ENCODE results near the gene PKDCC.
A peak's percentile ranks its signal among the peaks of the same experiment; 100 is the strongest.

The PKDCC gene

GRCh38 chr2:42050010-42050702 lies 2.3 kb downstream of the PKDCC start:
- DNase-seq (ENCODE audit: low read depth): no peak

- no peak for DNase-seq (ENCODE audit: low read depth)
Measured at GRCh38 chr2:42050703-42051542, 3.1 kb downstream of the PKDCC start.

GRCh38 chr2:42051543-42052235 lies 3.9 kb downstream of the PKDCC start:
- DNase-seq (ENCODE audit: low read depth): no peak

- DNase-seq (ENCODE audit: low read depth): no peak
Measured at GRCh38 chr2:42052702-42053481, 5.1 kb downstream of the PKDCC start.

GRCh38 chr2:42053482-42053790 lies 5.6 kb downstream of the PKDCC start:
- no peak for DNase-seq (ENCODE audit: low read depth)

- no peak for DNase-seq (ENCODE audit: low read depth)
Measured at GRCh38 chr2:42053791-42054701, 6.2 kb downstream of the PKDCC start.

- no peak for DNase-seq (ENCODE audit: low read depth)
Measured at GRCh38 chr2:42054714-42055430, 7.1 kb downstream of the PKDCC start.

- no peak for DNase-seq (ENCODE audit: low read depth)
Measured at GRCh38 chr2:42055573-42056514, 8.0 kb downstream of the PKDCC start.

GRCh38 chr2:42057159-42057901 lies 9.5 kb downstream of the PKDCC start:
- DNase-seq (ENCODE audit: low read depth): no peak

- DNase-seq (ENCODE audit: low read depth): no peak
Measured at GRCh38 chr2:42057902-42058450, 10.2 kb downstream of the PKDCC start.

GRCh38 chr2:42059261-42059898 lies 11.6 kb downstream of the PKDCC start:
- no peak for DNase-seq (ENCODE audit: low read depth)

GRCh38 chr2:42060028-42060427 lies 12.2 kb downstream of the PKDCC start:
- no peak for DNase-seq (ENCODE audit: low read depth)

GRCh38 chr2:42060718-42061619 lies 13.1 kb downstream of the PKDCC start:
- no peak for DNase-seq (ENCODE audit: low read depth)

- DNase-seq (ENCODE audit: low read depth): no peak
Measured at GRCh38 chr2:42061839-42062238, 14.0 kb downstream of the PKDCC start.

GRCh38 chr2:42063431-42064171 lies 15.8 kb downstream of the PKDCC start:
- DNase-seq (ENCODE audit: low read depth): peak; percentile 29

- DNase-seq (ENCODE audit: low read depth): peak; percentile 77
Measured at GRCh38 chr2:42064417-42064942, 16.7 kb downstream of the PKDCC start.

Data from ELR (cell line).